ENCODE data around the gene SORBS1.

- TF ChIP-seq CTCF (IDR thresholded peaks at IDR 0.05) (no peak), POLR2A (IDR thresholded peaks at IDR 0.05) (no peak)
Observed at GRCh38 chr10:95373660-95374059, 187.5 kb downstream of the SORBS1 start.
